Naive B cell (primary cell): Measurements from ENCODE around the gene CASP10. TPM values are rescaled to one million over a fixed set of nuclear protein-coding genes. Genes with fewer than 3 reads are reported as not detected.
"Not testable (repeated sequence)": the region's sequence is repeated elsewhere in the genome, so short reads cannot be mapped to it uniquely, and the experiment has no call there.

Experiments
- ATAC-seq, 2 donors: fragments of 150-1000 bp; cut with Tn5 transposase; 2 replicates each; pipeline ENCODE4 v1.10.0; 2021; ENCODE audit warnings: low read depth in 2 of 2, mild to moderate bottlenecking in 2 of 2, moderate library complexity in 2 of 2
- DNase-seq: peaks from one replicate; pipeline ENCODE4 v3.0.0; 2022
- H3K27ac Mint-ChIP-seq, 6 donors: one replicate each; pipeline ENCODE4 v1.8.0; 2020 to 2022; ENCODE audit warnings: mild to moderate bottlenecking in 6 of 6, mixed read lengths in 6 of 6, moderate library complexity in 5 of 6, inconsistent platforms in 2 of 6
- H3K27me3 Mint-ChIP-seq, 3 donors: one replicate each; pipeline ENCODE4 v1.8.0; 2021 to 2022; ENCODE audit warnings: mixed read lengths in 3 of 3, mild to moderate bottlenecking in 1 of 3
- H3K36me3 Mint-ChIP-seq, 2 donors: one replicate each; pipeline ENCODE4 v1.8.0; 2020 to 2022; ENCODE audit warnings: mixed read lengths in 2 of 2, inconsistent platforms in 1 of 2, mild to moderate bottlenecking in 1 of 2
- H3K4me1 Mint-ChIP-seq, 3 donors: one replicate each; pipeline ENCODE4 v1.8.0; 2020 to 2022; ENCODE audit warnings: mixed read lengths in 3 of 3, inconsistent platforms in 1 of 3, mild to moderate bottlenecking in 1 of 3, moderate library complexity in 1 of 3
- H3K4me3 Mint-ChIP-seq, 8 donors: one replicate each; pipeline ENCODE4 v1.8.0; 2020 to 2022; ENCODE audit warnings: mild to moderate bottlenecking in 8 of 8, mixed read lengths in 8 of 8, moderate library complexity in 8 of 8, inconsistent platforms in 2 of 8
- H3K9me3 Mint-ChIP-seq, 7 donors: one replicate each; pipeline ENCODE4 v1.8.0; 2020 to 2022; ENCODE audit warnings: mixed read lengths in 7 of 7, mild to moderate bottlenecking in 5 of 7, inconsistent platforms in 2 of 7, moderate library complexity in 1 of 7
- polyA plus RNA-seq, 6 donors: library from polyadenylated mRNA; unstranded; fragments of 300-500 nt; fragmentation: Illumina TruSeq; gene quantifications; one replicate each; pipeline ENCODE4 v1.2.3, GENCODE V29; 2021; ENCODE audit warnings: low read depth in 6 of 6

Gene CASP10
- polyA plus RNA-seq, 6 donors from 2014 or later = 2.7 to 8.1 (median 4.7) TPM

- peaks cover 0 to 4% (median 0%) of the 10 kb centered on the region in 7 donors for H3K9me3 Mint-ChIP-seq
- H3K4me1 Mint-ChIP-seq = peaks cover 19 to 24% (median 23%) of the 10 kb centered on the region in 3 donors
- peaks cover 4 to 5% of the 10 kb centered on the region in 2 donors for H3K36me3 Mint-ChIP-seq
- peak overlapping the region in 2 of 8 donors; percentile 12 to 26 for H3K4me3 Mint-ChIP-seq
- ATAC-seq (no peak), DNase-seq (no peak)
- peak overlapping the region in 5 of 6 donors; percentile 64 to 94 (median 78) for H3K27ac Mint-ChIP-seq
- H3K27me3 Mint-ChIP-seq = no peaks in the 10 kb centered on the region
These were observed 15.4 kb upstream of the CASP10 start for GRCh38 chr2:201167546-201167945.

GRCh38 chr2:201168496-201168895, 14.4 kb upstream of the CASP10 start:
- Mint-ChIP-seq H3K27ac (peak overlapping the region; percentile 14 to 90 (median 66)), H3K4me1 (peaks cover 19 to 26% (median 24%) of the 10 kb centered on the region in 3 donors), H3K4me3 (peak overlapping the region in 7 of 8 donors; percentile 38 to 73 (median 71))
- H3K36me3 Mint-ChIP-seq, H3K9me3 Mint-ChIP-seq, H3K27me3 Mint-ChIP-seq: not testable (repeated sequence)
- DNase-seq (peak; percentile 35), ATAC-seq (peak; percentile 43 to 50)

DNA sequence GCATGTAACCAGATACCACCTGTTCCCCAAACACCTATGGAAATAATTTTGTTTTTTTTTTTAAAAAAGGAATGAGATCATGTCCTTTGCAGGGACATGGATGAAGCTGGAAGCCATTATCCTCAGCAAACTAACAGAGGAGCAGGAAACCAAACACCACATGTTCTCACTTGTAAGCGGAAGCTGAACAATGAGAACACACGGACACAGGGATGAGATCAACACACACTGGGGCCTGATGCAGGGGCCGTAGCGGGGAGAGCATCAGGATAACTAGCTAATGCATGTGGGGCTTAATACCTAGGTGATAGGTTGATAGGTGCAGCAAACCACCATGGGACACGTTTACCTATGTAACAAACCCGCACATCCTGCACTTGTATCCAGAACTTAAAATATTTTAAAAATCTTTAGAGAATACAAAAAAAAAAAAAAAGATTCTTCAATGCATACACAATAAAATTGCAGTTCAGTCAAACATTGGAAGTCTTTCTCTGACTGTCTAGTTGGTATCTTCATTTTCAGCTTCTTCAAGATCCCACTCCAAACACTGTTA, 11.6 kb upstream of the CASP10 start:
- Mint-ChIP-seq H3K36me3 (no peaks in the 10 kb centered on the region), H3K27ac (peak overlapping the region in 3 of 6 donors; percentile 23 to 75 (median 29)), H3K9me3 (peaks cover 0 to 4% (median 0%) of the 10 kb centered on the region in 7 donors), H3K4me1 (peaks cover 19 to 26% (median 24%) of the 10 kb centered on the region in 3 donors), H3K27me3 (no peaks in the 10 kb centered on the region), H3K4me3 (no peak overlapping the region)
- no peak for DNase-seq
- no peak for ATAC-seq

DNA sequence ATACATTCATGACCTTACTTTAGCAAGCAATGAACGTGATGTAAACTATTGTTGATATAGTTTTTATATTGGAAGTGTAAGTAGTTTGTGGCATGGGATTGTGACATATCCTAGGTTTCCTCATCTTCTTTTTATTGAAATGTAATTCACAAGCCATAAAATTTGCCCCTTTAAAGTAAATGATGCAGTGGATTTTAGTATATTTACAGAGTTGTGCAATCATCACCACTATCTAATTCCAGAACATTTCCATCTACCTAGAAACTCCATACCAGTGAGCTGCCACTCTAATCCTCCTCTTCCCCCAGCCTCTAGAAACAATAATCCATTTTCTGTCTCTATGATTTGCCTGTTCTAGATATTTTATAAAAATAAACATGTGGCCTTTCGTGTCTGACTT, 10.7 kb upstream of the CASP10 start:
- H3K4me3 Mint-ChIP-seq = no peak overlapping the region
- DNase-seq (no peak), ATAC-seq (no peak)
- no peaks in the 10 kb centered on the region for H3K36me3 Mint-ChIP-seq
- no peaks in the 10 kb centered on the region for H3K27me3 Mint-ChIP-seq
- peak overlapping the region in 2 of 6 donors; percentile 6 to 65 for H3K27ac Mint-ChIP-seq
- peaks cover 21 to 29% (median 26%) of the 10 kb centered on the region in 3 donors for H3K4me1 Mint-ChIP-seq
- peaks cover 0 to 4% (median 0%) of the 10 kb centered on the region in 7 donors for H3K9me3 Mint-ChIP-seq

DNA sequence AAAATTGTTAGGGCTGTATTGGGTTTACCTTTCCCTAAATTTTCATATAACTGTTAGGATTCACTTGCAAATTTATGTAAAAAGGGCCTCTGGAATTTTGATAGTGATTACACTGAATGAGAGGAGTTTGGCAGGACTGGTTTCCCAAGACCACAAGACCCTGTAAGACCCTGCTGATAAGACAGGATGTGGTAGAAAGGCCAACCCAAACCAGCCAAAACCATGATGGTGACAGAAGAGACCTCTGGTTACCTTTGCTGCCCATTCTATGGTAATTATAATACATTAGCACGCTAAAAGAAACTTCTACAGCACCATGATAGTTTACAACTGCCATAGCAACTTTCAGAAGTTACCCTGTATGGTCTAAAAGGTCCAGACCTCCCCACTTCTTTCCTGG, 8.3 kb upstream of the CASP10 start:
- H3K9me3 Mint-ChIP-seq = no peaks in the 10 kb centered on the region
- DNase-seq (no peak), ATAC-seq (no peak)
- no peaks in the 10 kb centered on the region for H3K36me3 Mint-ChIP-seq
- no peak overlapping the region for H3K4me3 Mint-ChIP-seq
- H3K27ac Mint-ChIP-seq = peak overlapping the region in 1 of 6 donors; percentile 51
- peaks cover 6 to 12% (median 8%) of the 10 kb centered on the region in 3 donors for H3K4me1 Mint-ChIP-seq
- H3K27me3 Mint-ChIP-seq = no peaks in the 10 kb centered on the region

DNA sequence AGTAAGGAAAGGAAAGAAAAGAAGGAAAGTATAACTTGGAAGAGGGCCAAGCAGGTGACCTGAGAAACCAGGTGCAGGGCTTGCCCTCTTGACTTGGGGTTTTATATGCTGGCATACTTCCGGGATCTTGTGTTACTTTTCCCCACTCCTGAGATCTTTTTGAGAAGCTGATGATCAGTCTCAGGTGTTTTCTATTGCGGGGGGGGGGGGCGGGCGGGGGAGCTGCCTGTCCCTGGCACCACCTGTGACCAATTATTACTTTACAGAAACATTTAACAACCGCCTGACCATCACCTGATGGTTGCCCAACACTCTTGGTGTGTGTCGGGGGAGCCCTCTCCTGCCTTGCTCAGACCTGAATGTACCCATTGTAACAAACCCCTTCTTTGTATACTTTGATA, 6.9 kb upstream of the CASP10 start:
- no peak overlapping the region for H3K4me3 Mint-ChIP-seq
- H3K36me3 Mint-ChIP-seq = no peaks in the 10 kb centered on the region
- no peak overlapping the region for H3K27ac Mint-ChIP-seq
- peaks cover 5 to 9% (median 6%) of the 10 kb centered on the region in 3 donors for H3K4me1 Mint-ChIP-seq
- ATAC-seq (no peak), DNase-seq (no peak)
- no peaks in the 10 kb centered on the region for H3K27me3 Mint-ChIP-seq
- no peaks in the 10 kb centered on the region for H3K9me3 Mint-ChIP-seq

GRCh38 chr2:201180010-201180409, 2.9 kb upstream of the CASP10 start:
- ATAC-seq = no peak
- H3K27me3 Mint-ChIP-seq = no peaks in the 10 kb centered on the region
- no peak for DNase-seq
- H3K4me1 Mint-ChIP-seq = peaks cover 18 to 31% (median 30%) of the 10 kb centered on the region in 3 donors
- peak overlapping the region in 1 of 8 donors; percentile 5 for H3K4me3 Mint-ChIP-seq
- no peaks in the 10 kb centered on the region for H3K9me3 Mint-ChIP-seq
- H3K27ac Mint-ChIP-seq = no peak overlapping the region
- H3K36me3 Mint-ChIP-seq = no peaks in the 10 kb centered on the region

GRCh38 chr2:201183365-201183727, 405 bp downstream of the CASP10 start:
- H3K4me1 Mint-ChIP-seq = peaks cover 25 to 47% (median 39%) of the 10 kb centered on the region in 3 donors
- peak overlapping the region; percentile 85 to 97 (median 92) for H3K4me3 Mint-ChIP-seq
- H3K36me3 Mint-ChIP-seq = peaks cover 0 to 8% of the 10 kb centered on the region in 2 donors
- DNase-seq = no peak
- peak overlapping the region; percentile 39 to 95 (median 87) for H3K27ac Mint-ChIP-seq
- peak in 1 of 2 donors; percentile 15 for ATAC-seq
- no peaks in the 10 kb centered on the region for H3K27me3 Mint-ChIP-seq
- H3K9me3 Mint-ChIP-seq = no peaks in the 10 kb centered on the region

DNA sequence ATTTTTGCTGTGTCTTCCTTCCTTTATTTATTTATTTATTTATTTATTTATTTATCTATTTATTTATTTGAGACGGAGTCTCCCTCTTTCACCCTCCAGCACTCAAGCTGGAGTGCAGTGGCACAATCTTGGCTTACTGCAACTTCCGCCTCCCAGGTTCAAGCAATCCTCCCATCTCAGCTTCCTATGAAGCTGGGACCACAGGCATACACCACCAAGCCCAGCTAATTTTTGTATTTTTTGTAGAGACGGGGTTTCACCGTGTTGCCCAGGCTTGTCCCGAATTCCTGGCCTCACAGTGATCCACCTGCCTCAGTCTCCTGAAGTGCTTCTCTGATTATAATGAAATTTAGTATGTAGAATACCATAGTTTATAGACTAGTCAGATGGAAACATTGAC, 894 bp downstream of the CASP10 start:
- Mint-ChIP-seq H3K27ac (peak overlapping the region in 2 of 6 donors; percentile 84 to 87), H3K4me3 (peak overlapping the region; percentile 85 to 97 (median 89)), H3K4me1 (peaks cover 25 to 49% (median 39%) of the 10 kb centered on the region in 3 donors)
- not testable (repeated sequence) for H3K9me3 Mint-ChIP-seq, H3K36me3 Mint-ChIP-seq, DNase-seq, H3K27me3 Mint-ChIP-seq, ATAC-seq

DNA sequence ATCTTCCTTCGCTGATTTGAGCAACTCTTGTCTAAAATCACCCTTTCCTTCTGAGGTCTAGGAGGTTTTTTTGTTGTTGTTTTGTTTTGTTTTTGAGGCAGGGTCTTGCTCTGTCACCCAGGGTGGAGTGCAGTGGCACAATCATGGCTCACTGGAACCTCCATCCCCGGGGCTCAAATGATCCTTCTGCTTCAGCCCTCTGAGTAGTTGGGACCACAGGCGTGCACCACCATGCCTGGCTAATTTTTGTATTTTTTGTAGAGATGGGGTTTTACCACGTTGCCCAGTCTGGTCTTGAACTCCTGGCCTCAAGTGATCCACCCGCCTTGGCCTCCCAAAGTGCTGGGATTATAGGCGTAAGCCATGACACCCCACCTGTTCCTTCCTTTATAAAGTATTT, 1.3 kb downstream of the CASP10 start:
- Mint-ChIP-seq H3K27ac (peak overlapping the region in 4 of 6 donors; percentile 78 to 88 (median 86)), H3K4me1 (peaks cover 25 to 49% (median 39%) of the 10 kb centered on the region in 3 donors), H3K4me3 (peak overlapping the region; percentile 85 to 97 (median 89))
- not testable (repeated sequence) for DNase-seq, H3K36me3 Mint-ChIP-seq, ATAC-seq, H3K27me3 Mint-ChIP-seq, H3K9me3 Mint-ChIP-seq

DNA sequence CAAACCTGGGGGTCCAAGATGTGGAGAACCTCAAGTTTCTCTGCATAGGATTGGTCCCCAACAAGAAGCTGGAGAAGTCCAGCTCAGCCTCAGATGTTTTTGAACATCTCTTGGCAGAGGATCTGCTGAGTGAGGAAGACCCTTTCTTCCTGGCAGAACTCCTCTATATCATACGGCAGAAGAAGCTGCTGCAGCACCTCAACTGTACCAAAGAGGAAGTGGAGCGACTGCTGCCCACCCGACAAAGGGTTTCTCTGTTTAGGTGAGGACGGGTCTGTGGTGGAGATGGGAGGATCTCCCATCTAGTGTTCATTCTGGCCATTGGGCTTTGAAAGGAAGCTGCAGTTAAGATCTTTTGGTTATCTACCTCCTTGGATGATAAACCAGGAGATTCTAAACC, 2.9 kb downstream of the CASP10 start:
- peaks cover 0 to 8% of the 10 kb centered on the region in 2 donors for H3K36me3 Mint-ChIP-seq
- peak; percentile 33 to 43 for ATAC-seq
- peak overlapping the region; percentile 72 to 97 (median 89) for H3K4me3 Mint-ChIP-seq

DNA sequence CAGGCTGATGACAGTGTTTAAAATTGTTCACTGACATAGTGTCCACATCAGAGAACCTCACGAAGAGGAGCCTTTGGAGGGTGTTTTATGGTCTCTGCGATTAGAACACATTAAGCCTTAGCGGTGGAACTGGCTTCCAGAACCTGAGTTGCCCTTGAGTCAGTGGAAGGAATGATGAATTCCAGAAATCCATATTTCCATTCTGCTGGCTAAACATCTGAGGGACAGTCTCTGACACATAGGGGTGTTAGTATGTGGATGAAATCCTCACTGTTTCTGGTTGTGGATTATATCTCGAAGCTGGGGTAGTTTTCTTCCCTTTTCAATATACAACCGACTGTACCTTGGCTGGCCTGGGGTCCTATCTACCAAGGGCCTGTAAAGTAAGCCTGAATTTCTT, 4.0 kb downstream of the CASP10 start:
- Mint-ChIP-seq H3K4me1 (peaks cover 35 to 60% (median 49%) of the 10 kb centered on the region in 3 donors), H3K36me3 (peaks cover 0 to 8% of the 10 kb centered on the region in 2 donors), H3K9me3 (no peaks in the 10 kb centered on the region), H3K27me3 (no peaks in the 10 kb centered on the region), H3K4me3 (peak overlapping the region in 1 of 8 donors; percentile 9), H3K27ac (no peak overlapping the region)
- ATAC-seq (no peak), DNase-seq (no peak)

More for the DNA sequence above, 2.9 kb downstream of the CASP10 start:
- peaks cover 25 to 49% (median 39%) of the 10 kb centered on the region in 3 donors for H3K4me1 Mint-ChIP-seq
- no peaks in the 10 kb centered on the region for H3K27me3 Mint-ChIP-seq
- peak; percentile 15 for DNase-seq
- H3K27ac Mint-ChIP-seq = peak overlapping the region in 5 of 6 donors; percentile 7 to 84 (median 41)
- no peaks in the 10 kb centered on the region for H3K9me3 Mint-ChIP-seq

- ATAC-seq = no peak
- Mint-ChIP-seq H3K9me3 (no peaks in the 10 kb centered on the region), H3K4me3 (no peak overlapping the region), H3K27ac (no peak overlapping the region), H3K36me3 (peaks cover 0 to 8% of the 10 kb centered on the region in 2 donors), H3K27me3 (no peaks in the 10 kb centered on the region), H3K4me1 (peaks cover 37 to 64% (median 45%) of the 10 kb centered on the region in 3 donors)
- DNase-seq = no peak
These were observed 5.5 kb downstream of the CASP10 start for GRCh38 chr2:201188449-201188848.
